Epithelial cell of prostate (primary cell): Measurements from ENCODE around the gene TIPARP.

Experiments
- DNase-seq: peaks from one replicate; pipeline ENCODE4 v3.0.0-alpha.2; 2011; ENCODE audit warnings: low read depth, low spot score
- H3K27ac ChIP-seq: fragments of 450-650 bp; 2 replicates; pipeline ENCODE4 v1.5.1; 2017; ENCODE audit warnings: mild to moderate bottlenecking

Gene TIPARP

GRCh38 chr3:156674911-156675829 is 780 bp downstream of the TIPARP start:
- no peak for DNase-seq
- peak overlapping the region; percentile 89 for H3K27ac ChIP-seq

- DNase-seq, result peak; percentile 77
Measured at GRCh38 chr3:156675830-156676767, 1.7 kb downstream of the TIPARP start.

GRCh38 chr3:156676768-156677479 is 2.5 kb downstream of the TIPARP start:
- H3K27ac ChIP-seq, result peak overlapping the region; percentile 89
- no peak for DNase-seq

More at GRCh38 chr3:156675830-156676767, 1.7 kb downstream of the TIPARP start:
- peak overlapping the region; percentile 89 for H3K27ac ChIP-seq

- no peak for DNase-seq
- H3K27ac ChIP-seq, result peak overlapping the region; percentile 89
Measured at GRCh38 chr3:156677536-156677935, 3.1 kb downstream of the TIPARP start.

GRCh38 chr3:156678197-156678596 is 3.8 kb downstream of the TIPARP start:
- no peak for DNase-seq
- peak overlapping the region; percentile 89 for H3K27ac ChIP-seq

GRCh38 chr3:156680243-156680914 is 6.0 kb downstream of the TIPARP start:
- no peak for DNase-seq
- peak overlapping the region; percentile 89 for H3K27ac ChIP-seq

- peak overlapping the region; percentile 89 for H3K27ac ChIP-seq
- DNase-seq, result peak; percentile 95
Measured at GRCh38 chr3:156681002-156681401, 6.6 kb downstream of the TIPARP start.

GRCh38 chr3:156682501-156682900 is 8.1 kb downstream of the TIPARP start:
- no peak for DNase-seq
- H3K27ac ChIP-seq, result peak overlapping the region; percentile 51

- peak overlapping the region; percentile 51 for H3K27ac ChIP-seq
- DNase-seq, result no peak
Measured at GRCh38 chr3:156682963-156683362, 8.6 kb downstream of the TIPARP start.

- peak overlapping the region; percentile 51 for H3K27ac ChIP-seq
Measured at GRCh38 chr3:156685198-156685597, 10.8 kb downstream of the TIPARP start.

GRCh38 chr3:156685752-156686151 is 11.4 kb downstream of the TIPARP start:
- peak overlapping the region; percentile 51 for H3K27ac ChIP-seq

More at GRCh38 chr3:156685198-156685597, 10.8 kb downstream of the TIPARP start:
- DNase-seq, result no peak

GRCh38 chr3:156687023-156687422 is 12.6 kb downstream of the TIPARP start:
- peak overlapping the region; percentile 51 for H3K27ac ChIP-seq
- DNase-seq, result no peak

More at GRCh38 chr3:156685752-156686151, 11.4 kb downstream of the TIPARP start:
- DNase-seq, result no peak

- DNase-seq, result no peak
- peak overlapping the region; percentile 51 for H3K27ac ChIP-seq
Measured at GRCh38 chr3:156688632-156689452, 14.5 kb downstream of the TIPARP start.

GRCh38 chr3:156689608-156690007 is 15.2 kb downstream of the TIPARP start:
- DNase-seq, result no peak
- peak overlapping the region; percentile 51 for H3K27ac ChIP-seq

GRCh38 chr3:156691920-156692319 is 17.5 kb downstream of the TIPARP start:
- H3K27ac ChIP-seq, result peak overlapping the region; percentile 51
- DNase-seq, result no peak

- DNase-seq, result no peak
- peak overlapping the region; percentile 51 for H3K27ac ChIP-seq
Measured at GRCh38 chr3:156693166-156693565, 18.8 kb downstream of the TIPARP start.

GRCh38 chr3:156694536-156694935 is 20.1 kb downstream of the TIPARP start:
- peak overlapping the region; percentile 51 for H3K27ac ChIP-seq
- DNase-seq, result no peak

- no peak for DNase-seq
- H3K27ac ChIP-seq, result peak overlapping the region; percentile 51
Measured at GRCh38 chr3:156702367-156702766, 28.0 kb downstream of the TIPARP start.
